ENCODE data around the gene GTF3C2.

The GTF3C2 gene

DNA sequence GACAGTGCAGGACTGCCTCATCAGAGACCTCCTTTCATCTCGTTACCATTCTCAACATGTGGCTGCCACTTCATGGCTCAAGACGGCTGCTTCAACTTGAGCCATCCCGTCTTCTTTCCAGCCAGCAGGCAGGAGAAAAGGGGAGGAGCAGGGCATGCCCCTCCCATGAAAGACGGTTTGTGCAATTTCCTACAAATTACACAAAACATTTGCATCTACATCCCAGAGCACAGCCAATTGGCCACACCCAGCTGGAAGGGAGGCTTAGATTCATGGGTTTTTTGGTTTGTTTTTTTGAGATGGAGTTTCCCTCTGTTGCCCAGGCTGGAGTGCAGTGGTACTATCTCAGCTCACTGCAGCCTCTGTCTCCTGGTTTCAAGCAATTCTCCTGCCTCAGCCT is 60.1 kb downstream of the GTF3C2 start:
- DNase-seq (ENCODE audit: low spot score): no peak

DNA sequence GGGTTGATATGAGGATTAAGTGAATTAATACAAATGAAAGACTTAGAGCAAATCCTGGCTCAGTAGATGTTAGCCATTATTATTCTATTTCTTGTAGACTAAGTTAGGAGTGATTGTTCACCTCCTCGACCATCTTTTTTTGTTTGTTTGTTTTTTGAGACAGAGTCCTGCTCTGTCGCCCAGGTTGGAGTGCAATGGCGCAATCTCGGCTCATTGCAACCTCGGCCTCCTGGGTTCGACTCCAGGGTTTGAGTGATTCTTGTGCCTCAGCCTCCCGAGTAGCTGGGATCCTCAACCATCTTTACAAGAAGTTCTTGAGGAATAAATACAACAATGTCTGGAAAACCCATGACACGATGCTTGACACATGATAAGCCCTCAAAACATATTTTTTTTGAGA is 61.6 kb downstream of the GTF3C2 start:
- no peak for DNase-seq (ENCODE audit: low spot score)

DNA sequence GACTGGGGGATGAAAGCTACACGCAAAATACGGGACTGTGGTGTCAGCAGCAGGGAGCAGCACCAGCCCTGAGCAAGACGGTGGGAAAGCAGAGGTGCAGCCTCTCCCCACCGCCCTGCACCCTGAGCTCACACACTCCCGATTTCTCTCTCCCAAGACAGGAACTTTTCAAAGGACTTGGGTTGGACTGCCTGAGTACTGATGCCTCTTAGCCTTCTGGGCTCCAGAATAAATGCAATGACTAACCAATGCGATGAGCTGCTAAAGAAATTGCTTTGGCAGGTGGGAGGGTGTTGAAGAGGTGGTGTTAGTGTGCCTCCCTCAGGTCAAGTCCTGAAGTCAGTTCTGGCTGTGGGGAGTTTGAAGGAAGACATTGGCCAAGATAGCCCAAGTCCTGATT is 64.7 kb downstream of the GTF3C2 start:
- no peak for DNase-seq (ENCODE audit: low spot score)

GRCh38 chr2:27290549-27290948 is 66.0 kb downstream of the GTF3C2 start:
- no peak for DNase-seq (ENCODE audit: low spot score)

DNA sequence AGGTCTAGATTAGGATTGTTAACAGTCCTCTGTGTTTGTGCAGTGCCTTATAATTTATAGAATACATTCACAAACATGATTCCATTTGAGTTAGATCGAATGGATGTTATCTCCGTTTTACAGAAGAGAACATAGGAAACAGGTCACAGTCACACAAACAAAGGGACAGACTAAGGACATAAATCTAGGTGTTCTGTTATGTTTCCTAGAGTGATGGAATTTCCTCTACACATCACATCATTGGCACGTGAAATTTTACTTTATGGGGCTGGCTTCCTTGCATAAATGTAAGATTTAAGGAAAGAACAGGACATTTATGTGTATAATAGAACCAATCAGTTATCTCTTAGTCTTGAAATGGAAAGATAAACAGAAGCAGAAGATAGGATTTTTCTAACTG is 68.0 kb downstream of the GTF3C2 start:
- no peak for DNase-seq (ENCODE audit: low spot score)

DNA sequence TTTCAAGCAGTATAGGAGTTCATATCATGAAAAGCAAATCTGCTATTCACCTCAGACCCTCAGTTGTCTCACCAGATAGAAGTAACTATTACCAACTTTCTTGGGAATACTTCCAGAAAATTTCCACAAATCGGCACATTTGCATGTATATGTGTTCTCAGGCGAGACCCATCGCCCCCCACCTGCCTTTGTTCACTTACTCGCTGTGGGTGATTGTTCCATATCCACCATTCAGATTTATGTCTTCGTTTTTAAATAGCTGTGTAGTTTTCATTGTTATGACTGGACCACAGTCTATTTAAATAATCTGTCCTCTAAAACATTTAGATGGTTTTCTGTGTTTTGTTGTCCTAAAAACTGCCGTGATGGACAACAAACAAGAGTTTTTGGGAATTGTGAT is 71.1 kb downstream of the GTF3C2 start:
- DNase-seq (ENCODE audit: low spot score): no peak

GRCh38 chr2:27284996-27285395 is 71.6 kb downstream of the GTF3C2 start:
- no peak for DNase-seq (ENCODE audit: low spot score)

- DNase-seq (ENCODE audit: low spot score): no peak
Observed at GRCh38 chr2:27282892-27283291, 73.7 kb downstream of the GTF3C2 start.

GRCh38 chr2:27281855-27282559 is 74.6 kb downstream of the GTF3C2 start, which contains the start of gene TRIM54:
Gene TRIM54 (plus strand): TSS chr2:27282429. CDS start chr2:27282732, 303 bp downstream.
- no peak for DNase-seq (ENCODE audit: low spot score)

- no peak for DNase-seq (ENCODE audit: low spot score)
Observed at GRCh38 chr2:27281442-27281841, 75.1 kb downstream of the GTF3C2 start.

DNA sequence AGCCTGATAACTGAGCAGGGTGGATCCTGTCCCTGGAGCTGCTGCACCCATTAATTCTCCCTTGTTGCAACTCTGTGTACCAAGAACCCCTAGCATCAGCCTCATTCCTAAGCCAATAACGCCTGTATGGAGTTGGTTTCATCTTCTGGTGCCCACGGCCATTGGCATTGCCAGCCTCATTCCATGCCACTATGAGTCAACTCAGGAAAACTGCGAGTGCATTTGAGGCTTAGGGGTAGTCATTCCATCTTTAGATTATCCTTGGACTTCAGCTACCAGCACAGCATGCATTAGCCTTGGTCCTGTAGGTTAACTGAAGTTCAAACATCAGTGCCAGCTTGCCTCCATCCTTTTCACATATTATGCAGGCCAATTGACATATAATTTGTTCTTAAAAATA is 75.7 kb downstream of the GTF3C2 start:
- no peak for DNase-seq (ENCODE audit: low spot score)

GRCh38 chr2:27278010-27278409 is 78.6 kb downstream of the GTF3C2 start:
- DNase-seq (ENCODE audit: low spot score): no peak

Data from ecto neural progenitor cell (in vitro differentiated cells).